Measurements from ENCODE around the gene ARL4C.

ARL4C gene

GRCh38 chr2:234469251-234469845, 27.5 kb downstream of the ARL4C start:
- Histone ChIP-seq H3K4me2 (no peak overlapping the region), H3K4me1 (ENCODE audit: low read depth, poor library complexity, severe bottlenecking) (no peaks in the 10 kb centered on the region), H3K9ac (no peak overlapping the region), H3K27me3 (ENCODE audit: insufficient read depth, low read depth) (no peaks in the 10 kb centered on the region), H3K4me3 (IDR thresholded peaks at IDR 0.05; ENCODE audit: insufficient read depth, low read depth, low read length) (no peak overlapping the region), H4K20me1 (ENCODE audit: insufficient read depth) (no peaks in the 10 kb centered on the region), H3K36me3 (ENCODE audit: insufficient read depth) (no peaks in the 10 kb centered on the region), H3K27ac (no peak overlapping the region), H3K79me2 (ENCODE audit: insufficient read depth, low read depth) (no peaks in the 10 kb centered on the region), H2AFZ (ENCODE audit: low read depth) (no peak overlapping the region)
- TF ChIP-seq CTCF (conservative IDR thresholded peaks at IDR 0.05; ENCODE audit: low read depth, low read length), result no peak

GRCh38 chr2:234468503-234468902, 28.4 kb downstream of the ARL4C start:
- Histone ChIP-seq H3K36me3 (ENCODE audit: insufficient read depth) (no peaks in the 10 kb centered on the region), H3K27me3 (ENCODE audit: insufficient read depth, low read depth) (no peaks in the 10 kb centered on the region), H3K27ac (no peak overlapping the region), H3K9ac (no peak overlapping the region), H3K79me2 (ENCODE audit: insufficient read depth, low read depth) (no peaks in the 10 kb centered on the region), H3K4me3 (IDR thresholded peaks at IDR 0.05; ENCODE audit: insufficient read depth, low read depth, low read length) (no peak overlapping the region), H3K4me1 (ENCODE audit: low read depth, poor library complexity, severe bottlenecking) (no peaks in the 10 kb centered on the region), H2AFZ (ENCODE audit: low read depth) (no peak overlapping the region), H3K4me2 (no peak overlapping the region), H4K20me1 (ENCODE audit: insufficient read depth) (no peaks in the 10 kb centered on the region)
- no peak for TF ChIP-seq CTCF (conservative IDR thresholded peaks at IDR 0.05; ENCODE audit: low read depth, low read length)

GRCh38 chr2:234467289-234467688, 29.6 kb downstream of the ARL4C start:
- no peaks in the 10 kb centered on the region for H3K79me2 ChIP-seq (ENCODE audit: insufficient read depth, low read depth)
- no peak overlapping the region for H3K9ac ChIP-seq
- no peak overlapping the region for H3K4me2 ChIP-seq
- no peak overlapping the region for H3K4me3 ChIP-seq (IDR thresholded peaks at IDR 0.05; ENCODE audit: insufficient read depth, low read depth, low read length)
- H3K36me3 ChIP-seq (ENCODE audit: insufficient read depth), result no peaks in the 10 kb centered on the region
- H2AFZ ChIP-seq (ENCODE audit: low read depth), result no peak overlapping the region
- H3K4me1 ChIP-seq (ENCODE audit: low read depth, poor library complexity, severe bottlenecking), result no peaks in the 10 kb centered on the region
- no peaks in the 10 kb centered on the region for H4K20me1 ChIP-seq (ENCODE audit: insufficient read depth)
- H3K27ac ChIP-seq, result no peak overlapping the region
- H3K27me3 ChIP-seq (ENCODE audit: insufficient read depth, low read depth), result no peaks in the 10 kb centered on the region
- TF ChIP-seq CTCF (conservative IDR thresholded peaks at IDR 0.05; ENCODE audit: low read depth, low read length), result no peak

- Histone ChIP-seq H3K4me2 (no peak overlapping the region), H3K79me2 (ENCODE audit: insufficient read depth, low read depth) (no peaks in the 10 kb centered on the region), H3K4me3 (IDR thresholded peaks at IDR 0.05; ENCODE audit: insufficient read depth, low read depth, low read length) (no peak overlapping the region), H3K9ac (no peak overlapping the region), H3K36me3 (ENCODE audit: insufficient read depth) (no peaks in the 10 kb centered on the region), H4K20me1 (ENCODE audit: insufficient read depth) (no peaks in the 10 kb centered on the region), H2AFZ (ENCODE audit: low read depth) (no peak overlapping the region), H3K27me3 (ENCODE audit: insufficient read depth, low read depth) (no peaks in the 10 kb centered on the region), H3K4me1 (ENCODE audit: low read depth, poor library complexity, severe bottlenecking) (no peaks in the 10 kb centered on the region), H3K27ac (no peak overlapping the region)
- TF ChIP-seq CTCF (conservative IDR thresholded peaks at IDR 0.05; ENCODE audit: low read depth, low read length), result no peak
Measured at GRCh38 chr2:234464291-234464645, 32.6 kb downstream of the ARL4C start.

Data from KMS-11 (cell line).